ENCODE data around the gene MAP2K4.
A peak's percentile ranks its signal among the peaks of the same experiment; 100 is the strongest.
"Not testable (repeated sequence)": the region's sequence is repeated elsewhere in the genome, so short reads cannot be mapped to it uniquely, and the experiment has no call there.

The MAP2K4 gene

GRCh38 chr17:12020642-12021622, at the start of gene MAP2K4:
Gene MAP2K4, plus strand, starts transcription at chr17:12020877. Its CDS starts 10 bp downstream, at chr17:12020887.
- Histone ChIP-seq H3K4me1 (ENCODE audit: control insufficient read depth, low read depth, low read length) (peaks cover 18% of the 10 kb centered on the region), H3K27me3 (ENCODE audit: control insufficient read depth, insufficient read depth, low read length) (peaks cover 11% of the 10 kb centered on the region), H3K9me3 (ENCODE audit: control insufficient read depth, low read depth, low read length) (no peaks in the 10 kb centered on the region), H3K4me3 (ENCODE audit: low read length) (peak within 1 kb of the TSS; percentile 62), H3K9ac (ENCODE audit: low read length) (peak within 1 kb of the TSS; percentile 79), H3K36me3 (ENCODE audit: control insufficient read depth, low read depth, low read length) (no peaks in the 10 kb centered on the region), H3K27ac (ENCODE audit: low read length) (no peak within 1 kb of the TSS)

GRCh38 chr17:11972741-11973140, 47.9 kb upstream of the MAP2K4 start:
- H3K4me3 ChIP-seq (ENCODE audit: low read length); H3K36me3 ChIP-seq (ENCODE audit: control insufficient read depth, low read depth, low read length); H3K9ac ChIP-seq (ENCODE audit: low read length); H3K27me3 ChIP-seq (ENCODE audit: control insufficient read depth, insufficient read depth, low read length); H3K9me3 ChIP-seq (ENCODE audit: control insufficient read depth, low read depth, low read length); H3K27ac ChIP-seq (ENCODE audit: low read length); H3K4me1 ChIP-seq (ENCODE audit: control insufficient read depth, low read depth, low read length): not testable (repeated sequence)

DNA sequence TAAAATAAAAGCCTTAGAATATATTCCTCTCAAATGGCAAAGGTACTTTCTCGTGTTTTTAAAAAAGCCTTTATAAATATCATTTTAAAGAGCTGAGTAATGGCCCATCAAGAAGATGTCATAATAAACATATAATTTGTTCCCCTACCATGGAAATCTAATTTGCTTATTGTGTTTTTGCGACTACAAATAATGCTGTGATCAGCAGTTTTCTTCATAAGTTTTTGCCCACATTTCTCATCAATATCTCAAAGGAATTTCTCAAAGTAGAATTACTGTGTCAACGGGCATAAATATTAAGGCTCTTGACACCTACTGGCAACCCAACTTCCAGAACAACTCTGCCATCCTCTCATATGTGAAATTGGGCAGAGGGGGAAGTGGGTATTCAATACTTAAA, 40.9 kb upstream of the MAP2K4 start:
- no peak overlapping the region for H3K9ac ChIP-seq (ENCODE audit: low read length)
- H3K4me1 ChIP-seq (ENCODE audit: control insufficient read depth, low read depth, low read length) = peaks cover 7% of the 10 kb centered on the region
- peaks cover 16% of the 10 kb centered on the region for H3K36me3 ChIP-seq (ENCODE audit: control insufficient read depth, low read depth, low read length)
- H3K4me3 ChIP-seq (ENCODE audit: low read length) = no peak overlapping the region
- no peaks in the 10 kb centered on the region for H3K27me3 ChIP-seq (ENCODE audit: control insufficient read depth, insufficient read depth, low read length)
- no peak overlapping the region for H3K27ac ChIP-seq (ENCODE audit: low read length)
- no peaks in the 10 kb centered on the region for H3K9me3 ChIP-seq (ENCODE audit: control insufficient read depth, low read depth, low read length)

- no peak overlapping the region for H3K9ac ChIP-seq (ENCODE audit: low read length)
These were observed 39.9 kb upstream of the MAP2K4 start for GRCh38 chr17:11980813-11981212.

GRCh38 chr17:11981862-11982261, 38.8 kb upstream of the MAP2K4 start:
- Histone ChIP-seq H3K4me3 (ENCODE audit: low read length) (no peak overlapping the region), H3K27ac (ENCODE audit: low read length) (no peak overlapping the region), H3K36me3 (ENCODE audit: control insufficient read depth, low read depth, low read length) (peaks cover 16% of the 10 kb centered on the region), H3K9me3 (ENCODE audit: control insufficient read depth, low read depth, low read length) (no peaks in the 10 kb centered on the region), H3K27me3 (ENCODE audit: control insufficient read depth, insufficient read depth, low read length) (no peaks in the 10 kb centered on the region), H3K4me1 (ENCODE audit: control insufficient read depth, low read depth, low read length) (peaks cover 11% of the 10 kb centered on the region), H3K9ac (ENCODE audit: low read length) (no peak overlapping the region)

More at GRCh38 chr17:11980813-11981212, 39.9 kb upstream of the MAP2K4 start:
- no peak overlapping the region for H3K27ac ChIP-seq (ENCODE audit: low read length)
- H3K36me3 ChIP-seq (ENCODE audit: control insufficient read depth, low read depth, low read length) = peaks cover 16% of the 10 kb centered on the region
- H3K9me3 ChIP-seq (ENCODE audit: control insufficient read depth, low read depth, low read length) = no peaks in the 10 kb centered on the region
- H3K4me1 ChIP-seq (ENCODE audit: control insufficient read depth, low read depth, low read length) = peaks cover 7% of the 10 kb centered on the region
- H3K4me3 ChIP-seq (ENCODE audit: low read length) = no peak overlapping the region
- H3K27me3 ChIP-seq (ENCODE audit: control insufficient read depth, insufficient read depth, low read length) = no peaks in the 10 kb centered on the region

- Histone ChIP-seq H3K27ac (ENCODE audit: low read length) (no peak overlapping the region), H3K4me3 (ENCODE audit: low read length) (no peak overlapping the region), H3K4me1 (ENCODE audit: control insufficient read depth, low read depth, low read length) (peaks cover 17% of the 10 kb centered on the region), H3K9me3 (ENCODE audit: control insufficient read depth, low read depth, low read length) (no peaks in the 10 kb centered on the region), H3K9ac (ENCODE audit: low read length) (no peak overlapping the region), H3K36me3 (ENCODE audit: control insufficient read depth, low read depth, low read length) (peaks cover 12% of the 10 kb centered on the region), H3K27me3 (ENCODE audit: control insufficient read depth, insufficient read depth, low read length) (no peaks in the 10 kb centered on the region)
These were observed 34.3 kb upstream of the MAP2K4 start for GRCh38 chr17:11986179-11986941.

GRCh38 chr17:11986942-11987329, 33.7 kb upstream of the MAP2K4 start:
- H3K36me3 ChIP-seq (ENCODE audit: control insufficient read depth, low read depth, low read length) = peaks cover 12% of the 10 kb centered on the region
- H3K4me1 ChIP-seq (ENCODE audit: control insufficient read depth, low read depth, low read length) = peaks cover 18% of the 10 kb centered on the region
- no peaks in the 10 kb centered on the region for H3K9me3 ChIP-seq (ENCODE audit: control insufficient read depth, low read depth, low read length)
- no peak overlapping the region for H3K9ac ChIP-seq (ENCODE audit: low read length)
- no peak overlapping the region for H3K4me3 ChIP-seq (ENCODE audit: low read length)
- H3K27ac ChIP-seq (ENCODE audit: low read length) = no peak overlapping the region
- no peaks in the 10 kb centered on the region for H3K27me3 ChIP-seq (ENCODE audit: control insufficient read depth, insufficient read depth, low read length)

DNA sequence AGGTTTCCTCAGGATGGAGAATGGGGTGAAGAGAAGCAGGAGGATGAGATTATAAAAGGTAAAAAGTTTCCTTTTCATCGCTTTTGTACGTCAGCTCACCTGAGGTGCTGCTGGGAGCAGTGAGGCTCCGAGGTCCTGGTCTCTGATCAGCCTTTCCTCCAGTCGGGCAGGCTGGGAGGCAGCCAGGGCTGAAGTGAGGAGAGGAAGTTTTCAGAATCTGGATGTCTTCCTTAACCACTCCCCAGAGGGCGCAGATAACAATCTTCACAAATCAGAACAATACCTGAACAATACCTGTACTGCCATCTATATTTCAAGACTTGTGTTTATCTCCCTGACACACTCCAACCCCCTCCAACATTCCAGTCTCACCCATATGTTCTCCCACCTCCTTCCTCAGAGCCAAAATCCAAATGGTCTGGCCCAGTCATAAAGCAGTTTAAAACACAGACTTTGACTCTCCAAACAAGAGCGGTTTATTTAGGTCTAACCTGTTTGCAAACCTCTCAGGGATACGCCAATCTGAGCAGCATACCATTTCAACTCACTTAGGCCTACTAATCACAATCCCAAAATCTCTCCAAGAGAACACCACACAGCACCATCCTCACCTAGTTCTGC, 30.2 kb upstream of the MAP2K4 start:
- no peak overlapping the region for H3K27ac ChIP-seq (ENCODE audit: low read length)
- peaks cover 3% of the 10 kb centered on the region for H3K36me3 ChIP-seq (ENCODE audit: control insufficient read depth, low read depth, low read length)
- no peaks in the 10 kb centered on the region for H3K27me3 ChIP-seq (ENCODE audit: control insufficient read depth, insufficient read depth, low read length)
- no peaks in the 10 kb centered on the region for H3K9me3 ChIP-seq (ENCODE audit: control insufficient read depth, low read depth, low read length)
- H3K4me3 ChIP-seq (ENCODE audit: low read length) = no peak overlapping the region
- H3K9ac ChIP-seq (ENCODE audit: low read length) = no peak overlapping the region
- H3K4me1 ChIP-seq (ENCODE audit: control insufficient read depth, low read depth, low read length) = peaks cover 16% of the 10 kb centered on the region

DNA sequence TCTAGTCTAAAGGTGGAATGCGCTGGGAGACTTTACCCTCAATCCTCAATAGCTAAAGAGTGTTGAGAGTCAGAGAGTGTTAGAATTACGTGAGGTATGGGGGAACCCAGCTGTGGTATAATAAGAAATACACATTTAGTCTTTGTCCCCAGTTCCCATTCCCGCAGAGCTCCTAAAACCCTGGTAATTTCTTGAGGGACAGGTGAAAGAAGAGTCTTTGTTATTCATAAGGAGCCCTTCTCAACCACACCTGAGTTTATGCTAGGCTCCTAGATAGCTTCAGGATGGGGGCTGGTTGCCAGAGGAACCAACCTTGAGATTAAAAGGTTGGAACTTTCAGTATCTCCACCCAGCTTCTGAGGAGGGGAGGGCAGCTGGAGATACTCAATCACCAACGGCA, 29.2 kb upstream of the MAP2K4 start:
- Histone ChIP-seq H3K9ac (ENCODE audit: low read length) (no peak overlapping the region), H3K36me3 (ENCODE audit: control insufficient read depth, low read depth, low read length) (peaks cover 3% of the 10 kb centered on the region), H3K4me1 (ENCODE audit: control insufficient read depth, low read depth, low read length) (peaks cover 19% of the 10 kb centered on the region), H3K4me3 (ENCODE audit: low read length) (no peak overlapping the region), H3K27me3 (ENCODE audit: control insufficient read depth, insufficient read depth, low read length) (no peaks in the 10 kb centered on the region), H3K27ac (ENCODE audit: low read length) (no peak overlapping the region), H3K9me3 (ENCODE audit: control insufficient read depth, low read depth, low read length) (no peaks in the 10 kb centered on the region)

DNA sequence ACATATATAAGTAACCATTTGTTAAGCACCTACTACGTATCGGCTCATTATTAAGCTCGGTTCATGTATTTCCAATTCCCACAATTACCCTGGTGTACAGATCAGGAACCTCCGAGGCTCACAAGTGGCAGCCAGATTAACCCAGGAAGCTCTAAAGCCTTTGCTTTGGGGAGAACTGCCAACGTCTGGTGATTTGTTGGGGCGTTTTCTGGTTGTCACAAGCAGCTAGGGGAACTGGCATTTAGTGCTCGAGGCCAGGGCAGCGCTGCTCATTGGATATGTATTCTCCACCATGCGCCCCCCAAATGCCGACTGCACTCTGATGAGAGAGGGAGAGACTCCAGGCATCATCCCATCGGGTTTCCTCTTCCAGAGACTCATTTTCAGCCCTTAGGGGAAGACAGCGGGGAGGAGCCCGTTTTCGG, 23.9 kb upstream of the MAP2K4 start:
- H3K9me3 ChIP-seq (ENCODE audit: control insufficient read depth, low read depth, low read length) = no peaks in the 10 kb centered on the region
- peak overlapping the region; percentile 93 for H3K4me3 ChIP-seq (ENCODE audit: low read length)
- peak overlapping the region; percentile 64 for H3K27ac ChIP-seq (ENCODE audit: low read length)
- H3K9ac ChIP-seq (ENCODE audit: low read length) = peak overlapping the region; percentile 79
- H3K27me3 ChIP-seq (ENCODE audit: control insufficient read depth, insufficient read depth, low read length) = no peaks in the 10 kb centered on the region
- H3K4me1 ChIP-seq (ENCODE audit: control insufficient read depth, low read depth, low read length) = peaks cover 12% of the 10 kb centered on the region
- peaks cover 3% of the 10 kb centered on the region for H3K36me3 ChIP-seq (ENCODE audit: control insufficient read depth, low read depth, low read length)

Measured in iPS-18a (cell line).